ENCODE results near the gene NUMB. TPM values are rescaled to one million over a fixed set of nuclear protein-coding genes. Genes with fewer than 3 reads are reported as not detected.

NUMB gene
- total RNA-seq, 1 donor from 2014 or later = 33.1 TPM

- Histone ChIP-seq H3K4me3 (ENCODE audit: low read depth, low read length) (no peak overlapping the region), H3K27me3 (ENCODE audit: control insufficient read depth, insufficient read depth, low read length) (no peaks in the 10 kb centered on the region), H3K36me3 (ENCODE audit: control insufficient read depth, insufficient read depth, low read length) (peaks cover 2% of the 10 kb centered on the region)
- no peak for DNase-seq (ENCODE audit: low read depth)
- TF ChIP-seq CTCF (IDR thresholded peaks at IDR 0.05; ENCODE audit: insufficient read depth, low read length, poor library complexity, severe bottlenecking) = peak; percentile 59
Observed at GRCh38 chr14:73295198-73295796, 163.0 kb downstream of the NUMB start.

GRCh38 chr14:73293782-73294781 is 164.3 kb downstream of the NUMB start:
- Histone ChIP-seq H3K4me3 (ENCODE audit: low read depth, low read length) (no peak overlapping the region), H3K36me3 (ENCODE audit: control insufficient read depth, insufficient read depth, low read length) (peaks cover 2% of the 10 kb centered on the region), H3K27me3 (ENCODE audit: control insufficient read depth, insufficient read depth, low read length) (no peaks in the 10 kb centered on the region)
- no peak for DNase-seq (ENCODE audit: low read depth)
- TF ChIP-seq CTCF (IDR thresholded peaks at IDR 0.05; ENCODE audit: insufficient read depth, low read length, poor library complexity, severe bottlenecking) = no peak

GRCh38 chr14:73290279-73290678 is 168.1 kb downstream of the NUMB start:
- DNase-seq (ENCODE audit: low read depth) = no peak
- no peak for TF ChIP-seq CTCF (IDR thresholded peaks at IDR 0.05; ENCODE audit: insufficient read depth, low read length, poor library complexity, severe bottlenecking)
- H3K27me3 ChIP-seq (ENCODE audit: control insufficient read depth, insufficient read depth, low read length) = no peaks in the 10 kb centered on the region
- H3K36me3 ChIP-seq (ENCODE audit: control insufficient read depth, insufficient read depth, low read length) = peaks cover 2% of the 10 kb centered on the region
- H3K4me3 ChIP-seq (ENCODE audit: low read depth, low read length) = no peak overlapping the region

- Histone ChIP-seq H3K36me3 (ENCODE audit: control insufficient read depth, insufficient read depth, low read length) (peaks cover 2% of the 10 kb centered on the region), H3K27me3 (ENCODE audit: control insufficient read depth, insufficient read depth, low read length) (no peaks in the 10 kb centered on the region), H3K4me3 (ENCODE audit: low read depth, low read length) (no peak overlapping the region)
- DNase-seq (ENCODE audit: low read depth) = no peak
- no peak for TF ChIP-seq CTCF (IDR thresholded peaks at IDR 0.05; ENCODE audit: insufficient read depth, low read length, poor library complexity, severe bottlenecking)
Observed at GRCh38 chr14:73289729-73290128, 168.6 kb downstream of the NUMB start.

- no peak overlapping the region for H3K4me3 ChIP-seq (ENCODE audit: low read depth, low read length)
- no peaks in the 10 kb centered on the region for H3K27me3 ChIP-seq (ENCODE audit: control insufficient read depth, insufficient read depth, low read length)
- no peak for TF ChIP-seq CTCF (IDR thresholded peaks at IDR 0.05; ENCODE audit: insufficient read depth, low read length, poor library complexity, severe bottlenecking)
- H3K36me3 ChIP-seq (ENCODE audit: control insufficient read depth, insufficient read depth, low read length) = peaks cover 2% of the 10 kb centered on the region
- DNase-seq (ENCODE audit: low read depth) = no peak
Observed at GRCh38 chr14:73289308-73289707, 169.0 kb downstream of the NUMB start.

Data from kidney epithelial cell (primary cell).